CD1c-positive myeloid dendritic cell (primary cell): ENCODE results near the gene SMAP2.

Source experiments
- DNase-seq: peaks from one replicate; pipeline ENCODE4 v3.0.0-alpha.2; 2016; ENCODE audit errors: extremely low spot score

SMAP2 gene

DNA sequence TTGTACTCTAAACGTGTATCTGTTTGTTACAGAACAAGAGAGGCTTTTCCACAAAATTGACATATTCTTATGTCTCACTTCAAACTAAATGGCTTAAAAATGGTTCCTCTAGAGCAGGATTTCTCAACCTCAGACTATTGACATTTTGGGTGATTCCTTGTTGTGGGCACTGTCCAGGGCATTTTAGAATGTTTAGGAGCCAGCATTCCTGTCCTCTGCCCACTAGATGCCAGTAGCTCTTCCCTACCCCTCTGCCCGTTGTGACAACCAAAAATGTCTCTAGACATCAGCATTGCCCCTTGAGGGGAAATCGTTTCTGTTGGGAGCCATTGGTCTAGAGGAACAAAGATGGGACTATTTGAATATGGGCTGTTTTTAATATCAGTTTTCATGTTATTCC is 17.3 kb downstream of the SMAP2 start:
- no peak for DNase-seq

DNA sequence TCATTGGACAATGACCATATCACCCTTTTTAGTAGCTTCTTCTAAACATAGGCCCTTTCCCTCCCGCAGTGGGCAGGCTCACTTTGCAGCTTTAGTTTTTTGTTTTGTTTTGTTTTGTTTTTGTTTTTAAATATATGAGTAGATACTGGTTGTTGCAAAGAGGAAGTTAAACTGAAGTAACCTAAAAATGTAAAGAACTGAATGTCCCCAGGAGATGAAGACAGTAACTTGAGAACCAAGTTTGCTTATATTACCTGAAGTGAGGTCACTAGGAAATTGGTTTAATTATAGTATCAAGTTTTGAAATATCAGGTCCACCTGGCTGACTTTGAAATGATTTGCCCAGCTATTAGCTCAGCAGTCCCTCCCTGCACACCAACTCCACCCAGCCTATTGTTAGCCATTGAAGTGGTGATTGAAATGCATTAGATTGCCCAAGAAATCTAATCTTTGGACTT is 18.2 kb downstream of the SMAP2 start:
- DNase-seq: peak; percentile 35

DNA sequence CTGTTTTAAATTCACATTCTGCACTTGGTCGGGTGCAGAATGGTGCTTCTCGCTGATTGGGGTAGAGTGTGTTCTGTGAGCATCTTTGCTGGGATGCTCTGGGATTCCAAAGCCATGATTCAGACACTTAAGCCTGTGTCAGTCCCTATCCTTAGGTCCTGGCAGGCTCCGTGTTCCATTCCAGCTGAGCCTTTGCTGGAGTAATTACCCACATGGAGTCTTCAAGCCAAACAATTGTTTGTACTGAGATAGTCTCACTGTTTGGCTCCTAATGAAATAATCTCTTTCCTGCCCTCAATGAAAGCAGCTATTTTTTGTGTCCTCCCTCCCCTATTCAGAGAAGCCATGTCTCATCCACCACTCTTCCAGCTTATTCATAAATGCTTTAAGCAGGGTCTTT is 18.7 kb downstream of the SMAP2 start:
- no peak for DNase-seq

DNA sequence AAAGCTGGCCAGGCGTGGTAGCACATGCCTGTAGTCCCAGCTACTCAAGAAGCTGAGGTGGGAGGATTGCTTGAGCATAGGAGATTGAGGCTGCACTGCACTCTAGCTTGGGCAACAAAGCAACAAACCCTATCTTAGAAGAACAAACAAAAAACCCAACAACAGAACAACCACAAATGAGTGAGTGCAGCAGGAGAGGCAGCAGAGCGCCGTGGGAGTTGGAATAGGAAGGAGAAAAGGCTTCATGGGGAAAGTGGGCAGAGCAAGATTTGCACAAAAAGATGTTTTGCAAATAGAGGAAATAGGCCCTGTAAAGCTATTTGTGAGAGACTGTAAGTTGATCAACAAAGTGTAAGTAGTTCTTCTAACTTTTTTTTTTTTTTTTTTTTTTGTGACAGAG is 19.6 kb downstream of the SMAP2 start:
- DNase-seq: peak; percentile 89

DNA sequence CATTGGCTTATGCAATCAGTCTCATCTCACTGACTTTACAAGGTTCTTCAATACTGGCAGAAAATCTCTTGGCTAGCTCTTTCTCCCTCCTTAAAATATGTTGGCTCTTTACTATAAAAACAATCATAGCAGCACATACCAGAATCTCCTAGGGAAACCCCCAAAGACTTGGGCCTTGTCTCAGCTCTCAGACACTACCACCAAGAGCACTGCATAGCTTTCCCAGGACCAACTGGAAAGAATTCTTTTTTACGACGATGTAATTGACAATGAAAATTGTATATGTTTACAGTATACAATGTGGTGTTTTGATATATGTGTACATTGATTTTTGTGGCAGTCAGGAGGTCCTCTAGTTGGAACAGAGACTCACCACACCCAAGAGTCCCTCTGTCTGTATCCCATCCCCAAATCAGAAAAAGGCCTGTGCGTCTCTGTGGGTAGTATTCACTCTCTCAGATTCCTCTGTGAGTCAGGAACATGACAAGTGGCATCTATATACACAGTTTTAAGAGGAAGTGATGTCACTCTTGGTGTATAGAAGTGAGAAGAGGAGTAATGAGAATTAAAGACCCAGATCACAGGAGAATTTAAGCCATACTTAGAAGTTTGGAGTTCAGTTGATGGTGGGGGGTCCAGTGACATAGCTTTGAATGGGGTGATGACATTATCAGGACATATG is 21.1 kb downstream of the SMAP2 start:
- peak; percentile 85 for DNase-seq

DNA sequence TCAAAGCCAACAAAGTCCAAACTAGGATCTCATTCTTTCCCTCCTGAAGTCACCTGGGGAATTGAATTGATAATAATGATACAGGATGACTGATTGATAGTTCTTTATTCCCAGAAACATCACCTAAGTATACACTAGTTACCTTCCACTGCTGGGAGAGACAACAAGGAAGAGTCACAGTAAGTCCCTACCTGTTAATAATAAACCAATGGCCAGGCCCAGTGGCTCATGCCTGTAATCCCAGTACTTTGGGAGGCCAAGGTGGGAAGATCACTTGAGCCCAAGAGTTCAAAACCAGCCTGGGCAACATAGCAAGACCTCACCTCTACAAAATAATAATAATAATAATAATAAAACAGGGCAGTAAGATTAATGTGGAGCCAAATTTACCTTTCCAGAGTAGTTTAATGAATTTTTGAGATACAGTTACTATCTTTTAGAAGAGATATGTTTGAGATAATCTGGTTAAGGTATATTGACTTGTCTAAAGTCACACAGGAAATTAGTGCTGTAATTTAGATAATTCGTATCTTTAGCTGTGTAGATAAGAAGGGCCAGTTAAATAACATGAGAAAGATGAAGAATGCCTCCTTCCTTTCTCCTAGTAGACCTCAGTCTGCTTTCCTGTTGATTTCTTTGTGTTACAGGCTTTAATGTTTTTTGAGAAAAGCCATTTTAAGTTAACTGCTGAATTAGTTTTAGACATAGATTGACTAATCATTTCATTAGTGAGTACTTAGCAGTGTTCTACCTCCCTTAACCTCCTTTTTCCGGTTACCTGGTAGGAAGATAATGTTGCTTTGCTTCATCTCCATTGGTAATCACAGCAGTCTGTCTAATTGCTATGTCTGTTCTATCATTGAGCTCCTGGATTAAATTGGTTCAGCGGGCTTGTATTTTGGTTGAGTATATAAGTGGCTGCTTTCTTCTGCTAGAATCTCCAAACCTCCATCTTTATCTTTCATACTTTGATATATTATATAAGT is 22.0 kb downstream of the SMAP2 start:
- DNase-seq: no peak

DNA sequence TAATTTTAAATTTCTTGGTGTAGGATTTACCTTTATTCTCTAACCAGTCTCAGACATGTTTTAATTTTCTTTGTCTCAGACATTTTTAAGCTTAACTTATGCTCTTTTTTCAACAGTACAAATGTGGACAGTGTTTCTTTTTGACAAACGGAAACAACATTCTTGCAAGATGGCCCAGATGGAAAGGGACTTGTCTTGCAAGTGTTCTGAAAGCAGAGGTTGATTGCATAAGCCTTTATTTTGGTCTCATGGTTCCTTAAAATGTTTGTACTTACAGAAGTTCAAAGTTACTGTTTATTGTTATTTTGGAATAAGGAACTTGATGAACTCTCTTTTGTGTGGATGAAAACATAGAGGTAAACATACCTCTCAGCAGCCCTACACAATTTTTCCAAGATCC is 22.9 kb downstream of the SMAP2 start:
- peak; percentile 89 for DNase-seq

DNA sequence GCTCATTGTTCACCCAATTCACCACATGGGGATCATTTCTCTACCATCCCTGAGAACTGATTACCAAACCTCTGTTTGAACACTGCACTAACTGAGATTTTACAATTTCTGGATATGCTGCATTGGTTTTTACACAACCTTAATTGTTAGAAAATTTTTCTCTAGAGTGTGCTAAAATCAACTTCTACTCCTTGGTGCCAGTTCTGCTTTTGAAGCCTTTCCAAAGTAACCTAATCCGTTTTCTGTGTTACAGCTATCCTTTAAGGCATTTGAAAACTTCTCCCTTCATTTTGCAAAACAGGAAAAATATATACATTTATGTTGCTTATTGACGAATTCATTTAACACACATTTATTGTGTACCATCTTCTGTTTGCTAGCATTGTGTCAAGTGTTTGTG is 23.7 kb downstream of the SMAP2 start:
- peak; percentile 63 for DNase-seq

DNA sequence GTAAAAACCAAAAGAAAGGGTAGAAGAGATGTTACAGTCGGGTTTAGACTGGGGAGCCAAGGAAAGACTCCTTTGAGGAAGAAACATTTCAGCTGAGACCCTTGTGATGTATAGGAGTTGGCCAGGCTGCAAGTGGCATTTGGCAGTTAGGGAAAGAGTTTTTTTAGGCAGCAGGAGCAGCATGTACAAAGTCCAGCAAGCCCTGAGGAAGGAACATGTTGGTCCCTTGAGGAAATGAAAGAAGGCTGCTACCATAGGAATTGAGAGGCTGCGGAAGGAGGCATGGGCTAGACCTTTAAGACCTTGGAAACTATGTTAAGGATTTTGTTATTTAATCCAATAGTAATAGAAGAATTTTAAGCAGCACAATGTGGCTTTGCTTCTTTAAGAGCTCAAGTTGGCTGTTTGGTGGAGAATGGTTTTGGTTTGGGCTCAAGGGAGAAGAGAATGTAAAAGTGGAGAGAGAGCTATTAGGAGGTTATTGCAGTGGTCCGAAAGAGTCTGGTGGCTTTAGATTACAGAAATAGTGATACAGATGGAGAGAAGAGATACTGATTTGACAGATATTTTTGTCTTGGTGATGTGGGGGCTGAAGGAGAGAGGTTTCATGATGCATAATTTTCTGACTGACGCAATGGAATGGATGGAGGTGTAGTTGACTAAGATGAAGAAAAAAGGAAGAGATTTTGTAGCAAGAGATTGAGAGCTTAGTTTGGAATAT is 26.6 kb downstream of the SMAP2 start:
- DNase-seq: peak; percentile 41

DNA sequence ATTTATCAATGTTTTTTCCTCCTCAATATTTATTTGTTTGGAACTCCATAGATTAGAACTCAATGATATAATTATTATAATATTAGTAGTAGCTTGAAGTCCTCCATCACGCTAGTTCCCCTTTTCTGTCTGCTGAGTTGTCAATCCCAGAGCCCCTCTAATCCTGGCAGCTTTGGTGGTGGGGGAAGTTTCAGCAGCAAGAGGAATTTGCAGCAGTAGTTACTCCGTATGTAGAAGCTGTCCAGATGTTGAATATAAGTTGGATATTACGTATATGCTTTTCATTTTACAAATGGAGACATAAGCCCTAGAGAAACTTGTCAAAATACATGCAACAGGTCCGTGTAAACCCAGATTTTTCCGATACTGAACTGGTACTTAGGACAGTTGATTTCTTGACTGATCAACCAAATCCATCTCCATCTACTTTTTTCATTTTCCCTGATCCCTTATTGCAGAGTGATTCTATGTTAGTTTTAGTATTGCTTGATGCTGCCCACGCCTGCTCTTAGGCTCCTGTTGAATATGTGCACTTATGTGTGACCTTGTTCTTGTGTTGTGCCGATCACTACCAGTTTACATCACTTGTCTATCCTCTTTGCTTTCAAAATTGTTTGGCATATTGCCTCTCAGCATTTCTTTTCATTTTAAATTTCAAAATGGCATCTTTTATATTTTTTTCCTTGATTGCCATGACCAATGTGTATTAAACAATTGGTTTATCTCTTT is 28.1 kb downstream of the SMAP2 start:
- DNase-seq: peak; percentile 35

DNA sequence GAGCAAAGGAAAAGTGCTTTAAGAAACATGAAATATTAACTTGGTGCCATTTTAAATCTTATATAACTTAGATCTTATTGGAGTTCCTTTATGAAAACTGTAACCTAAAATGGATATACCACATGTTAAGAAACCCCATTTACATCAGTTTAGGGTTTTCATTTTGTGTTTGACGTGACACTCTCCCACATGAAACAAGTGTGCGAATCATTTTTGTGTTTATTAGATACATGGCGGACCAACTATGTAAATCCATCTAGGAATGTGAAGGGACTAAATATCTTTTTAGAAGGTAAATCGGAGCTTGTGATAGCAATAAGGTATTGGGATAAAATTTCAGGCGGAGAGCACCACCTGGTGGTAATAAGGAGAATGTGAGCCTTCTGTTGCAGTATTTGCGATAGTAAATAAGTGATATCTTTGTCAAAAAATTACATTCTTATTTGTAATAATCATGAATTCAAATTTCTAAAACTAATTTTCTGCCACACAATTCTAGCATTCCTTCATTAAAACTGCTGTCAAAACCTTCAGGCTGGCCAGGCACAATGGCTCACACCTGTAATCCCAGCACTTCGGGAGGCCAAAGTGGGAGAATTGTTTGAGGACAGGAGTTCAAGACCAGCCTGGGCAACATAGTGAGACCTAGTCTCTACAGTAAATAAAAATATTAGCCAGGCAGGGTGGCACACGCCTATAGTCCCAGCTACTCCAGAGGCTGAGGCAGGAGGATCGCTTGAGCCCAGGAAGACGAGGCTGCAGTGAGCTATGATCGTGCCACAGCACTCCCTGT is 31.3 kb downstream of the SMAP2 start:
- peak; percentile 77 for DNase-seq

DNA sequence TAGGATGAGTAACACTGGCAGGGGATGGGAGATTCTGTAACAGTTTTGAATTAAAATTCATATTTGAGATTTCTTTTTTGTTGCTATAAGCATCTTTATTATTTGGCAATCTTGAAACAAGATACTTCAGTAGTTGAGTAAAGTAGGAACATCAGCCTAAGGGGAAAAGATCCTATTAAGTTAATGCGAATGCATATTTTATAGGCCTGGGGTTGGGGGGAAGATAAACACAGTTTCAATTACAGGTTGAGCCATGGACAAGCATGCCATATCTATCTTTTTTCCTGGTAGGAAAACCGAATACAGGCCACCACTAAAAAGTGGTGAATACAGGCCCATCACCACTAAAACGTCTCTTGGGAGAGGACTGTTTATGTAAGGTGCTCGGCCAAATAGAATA is 32.3 kb downstream of the SMAP2 start:
- DNase-seq: no peak

DNA sequence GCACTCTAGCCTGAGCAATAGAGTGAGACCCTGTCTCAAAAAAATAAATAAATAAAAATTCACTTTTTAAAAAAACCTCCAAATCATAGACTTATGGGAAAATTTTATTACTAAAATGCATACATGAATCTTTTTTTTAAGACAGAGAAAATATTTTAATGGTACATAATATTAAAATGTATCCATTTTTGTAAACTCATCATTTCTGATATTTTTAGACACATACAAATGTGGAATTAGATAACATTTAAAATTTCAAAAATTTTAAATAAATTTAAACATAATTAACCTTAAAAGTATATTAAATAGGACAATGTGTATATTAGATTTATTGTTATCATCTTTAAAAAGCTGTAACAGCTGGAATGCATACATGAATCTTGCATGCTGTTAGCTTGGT is 33.9 kb downstream of the SMAP2 start:
- DNase-seq: no peak

DNA sequence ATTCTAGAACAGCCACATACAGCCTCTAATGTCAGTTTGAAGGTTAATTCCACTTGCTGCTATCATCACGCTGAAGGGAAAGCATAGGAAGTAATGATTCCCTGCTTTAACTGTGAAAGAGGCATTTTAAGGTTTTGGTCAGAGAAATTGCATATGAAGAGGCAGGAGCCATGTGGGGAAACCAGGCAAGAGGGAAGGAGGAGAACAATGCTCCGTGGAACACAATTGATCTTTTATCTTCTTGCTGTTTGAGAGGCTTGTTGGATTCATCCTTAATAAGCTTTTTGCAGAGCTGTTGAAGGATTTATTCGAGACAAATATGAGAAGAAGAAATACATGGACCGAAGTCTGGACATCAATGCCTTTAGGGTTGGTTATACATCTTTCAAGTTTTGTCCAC is 35.9 kb downstream of the SMAP2 start:
- no peak for DNase-seq

DNA sequence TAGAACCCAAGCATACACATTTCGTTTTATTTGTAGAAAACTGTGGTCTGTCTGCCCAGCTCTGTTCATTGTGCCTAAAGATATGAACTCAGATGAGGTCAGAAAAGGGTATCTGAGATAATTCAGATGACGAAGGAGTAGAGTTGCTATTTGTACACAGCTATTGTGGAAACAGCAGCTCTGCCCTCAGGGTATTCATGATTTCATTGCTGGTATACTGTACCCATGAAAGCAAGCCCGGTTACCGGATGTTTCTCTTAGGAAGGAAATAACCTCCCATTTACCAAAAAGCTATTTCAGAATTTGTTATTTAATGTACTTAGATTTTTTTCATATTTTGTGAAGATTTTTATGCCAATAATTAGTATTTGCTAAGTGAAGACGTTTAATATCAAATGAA is 37.8 kb downstream of the SMAP2 start:
- DNase-seq: no peak

DNA sequence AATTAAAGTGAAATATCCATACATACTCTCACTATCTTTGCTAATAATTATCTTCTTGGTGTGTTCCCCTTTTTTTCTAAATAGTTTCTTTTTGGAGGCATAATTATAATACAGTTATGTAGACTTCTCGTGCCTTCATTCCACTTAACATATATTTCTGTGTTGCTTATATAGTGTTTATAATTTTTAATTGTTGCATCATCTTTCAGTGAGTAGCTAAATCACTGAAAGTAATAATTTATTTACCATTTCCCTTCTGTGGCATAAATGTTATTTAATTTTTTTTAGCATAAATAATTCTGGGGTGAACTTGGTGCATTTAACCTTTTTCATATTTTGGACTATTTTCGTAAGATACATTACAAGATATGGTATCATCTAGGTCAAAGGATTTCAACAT is 38.3 kb downstream of the SMAP2 start:
- no peak for DNase-seq

DNA sequence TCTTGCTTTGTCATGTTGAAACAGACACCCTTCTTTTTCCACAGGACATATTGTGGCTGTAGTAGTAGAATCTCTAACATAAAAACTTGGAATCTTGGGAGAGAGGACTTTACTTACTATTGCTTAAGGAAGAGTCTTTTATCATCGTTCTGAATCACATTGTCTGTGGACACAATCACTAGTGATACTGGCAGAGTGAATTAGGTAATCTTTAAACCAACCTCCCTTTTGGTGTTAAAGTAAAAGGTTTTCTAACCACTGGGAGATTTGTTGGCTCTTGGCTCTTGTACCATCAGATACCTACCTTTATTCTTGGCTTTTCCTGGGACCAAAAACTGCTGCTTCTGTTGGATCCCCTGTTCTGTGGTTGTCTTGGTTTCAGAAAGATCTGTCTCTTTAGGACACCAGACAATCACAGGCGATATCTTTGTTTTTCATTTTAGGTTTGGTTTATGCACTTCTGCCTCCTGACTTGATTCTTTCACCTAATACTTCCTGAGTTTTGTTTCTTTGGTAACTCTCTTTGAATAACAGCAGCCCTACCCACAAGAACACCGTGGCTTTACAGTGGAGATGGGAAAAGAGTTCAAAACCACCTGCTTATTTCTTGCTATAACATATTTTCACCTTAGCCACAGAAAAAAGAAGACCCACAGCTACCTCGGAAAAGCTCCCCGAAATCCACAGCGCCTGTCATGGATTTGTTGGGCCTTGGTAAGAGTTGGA is 40.2 kb downstream of the SMAP2 start:
- DNase-seq: no peak

DNA sequence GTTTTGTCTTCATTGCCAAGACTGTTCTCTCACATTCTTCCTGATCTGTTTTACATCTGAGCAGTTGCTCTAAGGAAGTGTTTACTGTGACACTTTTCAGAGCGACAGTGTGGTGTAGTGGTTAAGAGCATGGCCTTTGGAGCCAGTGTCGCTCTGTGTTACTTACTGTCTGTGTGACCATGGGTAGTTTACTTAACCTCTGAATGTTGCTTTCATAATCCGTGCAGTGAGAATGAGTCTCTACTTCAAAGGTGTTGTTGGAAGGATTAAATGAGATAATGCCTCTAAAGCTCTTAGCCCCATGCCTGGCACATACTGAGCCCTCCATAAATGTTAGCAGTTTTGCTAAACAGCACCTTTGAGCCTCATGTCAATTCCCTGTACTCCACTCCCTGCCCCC is 40.8 kb downstream of the SMAP2 start:
- no peak for DNase-seq

DNA sequence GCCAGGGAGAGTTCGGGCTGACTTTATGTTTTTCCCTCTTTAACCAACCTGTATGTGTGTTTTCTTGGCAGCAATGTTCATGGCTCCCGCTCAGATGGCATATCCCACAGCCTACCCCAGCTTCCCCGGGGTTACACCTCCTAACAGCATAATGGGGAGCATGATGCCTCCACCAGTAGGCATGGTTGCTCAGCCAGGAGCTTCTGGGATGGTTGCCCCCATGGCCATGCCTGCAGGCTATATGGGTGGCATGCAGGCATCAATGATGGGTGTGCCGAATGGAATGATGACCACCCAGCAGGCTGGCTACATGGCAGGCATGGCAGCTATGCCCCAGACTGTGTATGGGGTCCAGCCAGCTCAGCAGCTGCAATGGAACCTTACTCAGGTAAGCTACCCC is 43.2 kb downstream of the SMAP2 start:
- no peak for DNase-seq
